OCI-LY7 (cell line): ENCODE measurements around the gene PPIL1. TPM values are rescaled to one million over a fixed set of nuclear protein-coding genes. Genes with fewer than 3 reads are reported as not detected.

ENCODE experiments used
- BruUV-seq: library from RNA; stranded (reverse); fragments of 400-500 nt; replicated peaks from 2 replicates; lab custom pipeline; 2021; lab: Mats Ljungman, UMichigan
- CTCF ChIA-PET: fragments of 300-600 bp; sonication (Branson Sonifier 250); formaldehyde crosslinking; loops from one replicate; lab custom pipeline; 2022; ENCODE audit warnings: antibody characterized with exemption; ENCODE audit not compliant: unreplicated experiment; lab: Charles Lee
- POLR2A ChIA-PET: fragments of 300-600 bp; sonication (Branson Sonifier 250); formaldehyde crosslinking; loops from one replicate; lab custom pipeline; 2022; ENCODE audit warnings: antibody characterized with exemption; lab: Charles Lee
- DNase-seq: peaks from one replicate; pipeline ENCODE4 v3.0.0-alpha.2; 2015; ENCODE audit warnings: low spot score
- H2AFZ ChIP-seq: fragments of 200-600 bp; sonication (generic), shearing (Covaris generic); 2 replicates; pipeline ENCODE4 v1.6.1; 2014; ENCODE audit warnings: mild to moderate bottlenecking, antibody characterized with exemption, low read length, moderate library complexity
- H3K27ac ChIP-seq: fragments of 200-600 bp; sonication (generic); 2 replicates; pipeline ENCODE4 v1.5.1; 2014; ENCODE audit warnings: mixed run types, low read depth, mild to moderate bottlenecking, moderate library complexity, low read length, inconsistent platforms; ENCODE audit not compliant: poor library complexity, severe bottlenecking
- H3K36me3 ChIP-seq: fragments of 200-600 bp; sonication (generic); 2 replicates; pipeline ENCODE4 v1.6.1; 2014; ENCODE audit warnings: mild to moderate bottlenecking, antibody characterized with exemption, low read length, moderate library complexity, mixed read lengths; ENCODE audit not compliant: insufficient read depth
- H3K4me1 ChIP-seq: fragments of 200-600 bp; sonication (generic); 2 replicates; pipeline ENCODE4 v1.5.1; 2014; ENCODE audit warnings: mild to moderate bottlenecking, low read length; ENCODE audit not compliant: insufficient read depth, poor library complexity, severe bottlenecking
- H3K4me2 ChIP-seq: fragments of 200-600 bp; sonication (generic); 2 replicates; pipeline ENCODE4 v1.6.1; 2014; ENCODE audit warnings: mild to moderate bottlenecking, low read length
- H3K4me3 ChIP-seq: fragments of 200-600 bp; sonication (generic); 2 replicates; pipeline ENCODE4 v1.5.1; 2014; ENCODE audit warnings: mild to moderate bottlenecking, low read depth, low read length; ENCODE audit not compliant: poor library complexity, severe bottlenecking
- H3K79me2 ChIP-seq: fragments of 200-600 bp; sonication (generic); 2 replicates; pipeline ENCODE4 v1.6.1; 2016; ENCODE audit warnings: low read depth, mild to moderate bottlenecking, low read length, moderate library complexity, mixed read lengths; ENCODE audit not compliant: insufficient read depth
- H3K9me2 ChIP-seq: fragments of 200-600 bp; sonication (generic); 2 replicates; pipeline ENCODE4 v1.6.1; 2016; ENCODE audit warnings: mild to moderate bottlenecking, low read length, mixed read lengths; ENCODE audit not compliant: insufficient read depth
- H3K9me3 ChIP-seq: fragments of 200-600 bp; sonication (generic); 2 replicates; pipeline ENCODE4 v1.6.1; 2014; ENCODE audit warnings: mild to moderate bottlenecking, mixed run types, low read length, mixed read lengths
- H4K20me1 ChIP-seq: fragments of 200-600 bp; sonication (generic); 2 replicates; pipeline ENCODE4 v1.6.1; 2014; ENCODE audit warnings: mild to moderate bottlenecking, antibody characterized with exemption, low read length, moderate library complexity, mixed read lengths; ENCODE audit not compliant: insufficient read depth
- EZH2phosphoT487 ChIP-seq: fragments of 200-600 bp; sonication (generic); IDR thresholded peaks from 2 replicates; pipeline ENCODE4 v1.6.1; 2018; ENCODE audit warnings: low read depth, borderline replicate concordance, mild to moderate bottlenecking, mixed run types, antibody characterized with exemption, low read length, moderate library complexity, mixed read lengths
- intact Hi-C: fragments of 100-400 bp; cut with micrococcal nuclease; formaldehyde crosslinking; loops from one replicate; pipeline ENCODE4 v1.10.0; 2022; ENCODE audit not compliant: unreplicated experiment
- total RNA-seq, 2 experiments: library from RNA; depleted of rRNA in 1 of 2; stranded (reverse); fragments of >200 nt in 1 of 2; shearing (Covaris generic) in 1 of 2; gene quantifications; 2 replicates each; pipeline ENCODE4 v1.2.3, GENCODE V29; 2014 to 2022
- TF ChIP-seq, protein P1 (sequence below): fragments of 200-600 bp; sonication (generic); conservative IDR thresholded peaks from 2 replicates; pipeline ENCODE4 v1.5.1; 2014; ENCODE audit warnings: mild to moderate bottlenecking, antibody characterized with exemption, low read length, moderate library complexity, mixed read lengths

The PPIL1 gene
- total RNA-seq, 2 experiments from 2014 or later = 38.9 to 40.0 TPM

DNA sequence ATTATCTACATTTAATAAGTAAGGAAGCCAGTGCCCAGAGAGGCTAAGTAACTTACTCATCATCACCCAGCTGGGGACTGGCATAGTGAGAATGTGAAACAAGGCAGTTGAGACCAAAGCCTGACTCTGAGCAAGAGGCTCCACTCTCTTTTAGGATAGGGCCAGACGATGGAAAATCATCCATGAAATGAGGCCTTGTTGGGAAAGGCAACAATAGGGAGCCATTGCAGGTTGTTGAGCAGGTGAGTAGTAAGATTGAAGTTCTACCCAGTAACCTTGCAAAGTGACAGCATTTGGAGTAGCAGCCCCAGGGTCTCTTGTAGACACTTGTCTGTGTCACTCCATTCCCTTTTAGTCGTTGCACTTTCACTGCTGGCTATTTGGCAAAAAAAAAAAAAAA is 32.8 kb downstream of the PPIL1 start:
- CTCF ChIA-PET = no interaction called here
- DNase-seq = no peak
- intact Hi-C loops = no loop called here
- Histone ChIP-seq H4K20me1 (no peaks in the 10 kb centered on the region), H3K79me2 (no peaks in the 10 kb centered on the region), H3K4me1 (no peaks in the 10 kb centered on the region), H3K4me3 (no peak overlapping the region), H2AFZ (no peak overlapping the region), H3K36me3 (no peaks in the 10 kb centered on the region), H3K27ac (no peak overlapping the region), H3K4me2 (no peak overlapping the region), H3K9me2 (no peaks in the 10 kb centered on the region), H3K9me3 (no peaks in the 10 kb centered on the region)
- no TSS peak for BruUV-seq
- no peak for TF ChIP-seq EZH2phosphoT487
- TF ChIP-seq, protein P1, sequence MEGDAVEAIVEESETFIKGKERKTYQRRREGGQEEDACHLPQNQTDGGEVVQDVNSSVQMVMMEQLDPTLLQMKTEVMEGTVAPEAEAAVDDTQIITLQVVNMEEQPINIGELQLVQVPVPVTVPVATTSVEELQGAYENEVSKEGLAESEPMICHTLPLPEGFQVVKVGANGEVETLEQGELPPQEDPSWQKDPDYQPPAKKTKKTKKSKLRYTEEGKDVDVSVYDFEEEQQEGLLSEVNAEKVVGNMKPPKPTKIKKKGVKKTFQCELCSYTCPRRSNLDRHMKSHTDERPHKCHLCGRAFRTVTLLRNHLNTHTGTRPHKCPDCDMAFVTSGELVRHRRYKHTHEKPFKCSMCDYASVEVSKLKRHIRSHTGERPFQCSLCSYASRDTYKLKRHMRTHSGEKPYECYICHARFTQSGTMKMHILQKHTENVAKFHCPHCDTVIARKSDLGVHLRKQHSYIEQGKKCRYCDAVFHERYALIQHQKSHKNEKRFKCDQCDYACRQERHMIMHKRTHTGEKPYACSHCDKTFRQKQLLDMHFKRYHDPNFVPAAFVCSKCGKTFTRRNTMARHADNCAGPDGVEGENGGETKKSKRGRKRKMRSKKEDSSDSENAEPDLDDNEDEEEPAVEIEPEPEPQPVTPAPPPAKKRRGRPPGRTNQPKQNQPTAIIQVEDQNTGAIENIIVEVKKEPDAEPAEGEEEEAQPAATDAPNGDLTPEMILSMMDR = no peak
- POLR2A ChIA-PET = no interaction called here

DNA sequence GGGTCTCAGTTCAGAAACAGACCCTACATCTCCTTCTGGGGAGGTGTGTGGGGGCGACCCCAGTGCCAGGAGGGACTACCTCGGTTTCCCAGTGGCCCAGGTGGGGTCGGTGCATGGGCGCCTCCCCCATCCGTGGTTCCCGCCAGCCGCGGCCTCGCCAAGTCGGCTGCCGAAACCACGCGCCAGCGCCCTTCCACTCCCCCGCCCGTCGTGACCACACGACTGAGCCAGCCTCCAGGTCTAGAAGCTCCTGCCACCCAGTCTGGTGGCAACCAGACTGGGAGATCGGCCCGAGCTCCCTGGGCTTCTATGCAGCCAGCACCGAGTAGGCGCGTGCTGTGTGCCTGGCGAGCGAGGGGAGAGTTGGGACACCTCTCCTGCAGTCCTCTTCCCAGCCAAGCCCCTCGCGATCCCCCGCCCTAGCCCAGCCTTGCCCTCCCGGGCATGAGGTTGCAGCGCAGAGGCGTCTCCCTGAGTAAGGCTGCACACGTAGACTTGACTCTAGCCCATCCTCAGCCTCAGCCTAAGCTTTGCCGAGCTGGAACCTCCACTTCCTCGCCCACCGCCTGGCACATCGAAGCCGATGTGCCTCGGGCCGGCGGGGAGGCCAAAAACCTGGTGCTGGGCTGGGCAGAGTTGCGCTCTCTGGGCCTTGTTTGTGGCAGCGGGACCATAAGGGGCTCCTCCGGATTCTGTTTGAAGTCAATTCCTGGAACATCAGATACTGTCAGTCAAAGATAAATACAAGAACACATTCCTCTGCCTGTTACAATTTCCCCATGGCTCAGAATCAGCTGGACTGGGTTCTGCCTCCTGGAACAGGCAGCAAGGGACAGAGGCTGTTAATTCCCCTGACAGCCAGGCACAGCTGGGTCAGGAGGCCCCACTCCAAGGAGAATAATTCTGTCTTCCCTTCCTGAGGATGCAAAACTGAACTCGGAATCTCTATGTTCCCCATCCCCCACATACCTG is 33.9 kb downstream of the PPIL1 start:
- Histone ChIP-seq H3K36me3 (no peaks in the 10 kb centered on the region), H3K9me3 (no peaks in the 10 kb centered on the region), H3K9me2 (no peaks in the 10 kb centered on the region), H3K79me2 (no peaks in the 10 kb centered on the region), H3K4me2 (peak overlapping the region; percentile 46; the same call in 1 of the 2 replicates), H3K4me1 (no peaks in the 10 kb centered on the region), H3K27ac (no peak overlapping the region), H4K20me1 (no peaks in the 10 kb centered on the region), H2AFZ (no peak overlapping the region), H3K4me3 (peak overlapping the region; percentile 38)
- BruUV-seq = no TSS peak
- DNase-seq = no peak
- no peak for TF ChIP-seq EZH2phosphoT487
- TF ChIP-seq, protein P1 = no peak
- ChIA-PET CTCF (no interaction called here), POLR2A (no interaction called here)
- intact Hi-C loops = no loop called here
